K562 (cell line): ENCODE measurements around the gene DAPK1. TPM values are rescaled to one million over a fixed set of nuclear protein-coding genes. Genes with fewer than 3 reads are reported as not detected.
A peak's percentile ranks its signal among the peaks of the same experiment; 100 is the strongest.

ENCODE experiments used
- ATF1 ChIP-seq, 2 experiments: fragments of 450-650 bp in 1 of 2; IDR thresholded peaks; 2 replicates each; pipeline ENCODE4 v1.6.1; 2016; ENCODE audit warnings: missing compliant biosample characterization in 1 of 2, missing genetic modification characterization in 1 of 2
- BACH1 ChIP-seq: fragments of 200-800 bp; sonication (Bioruptor generic); IDR thresholded peaks from 2 replicates; pipeline ENCODE4 v1.6.1; 2016; ENCODE audit warnings: missing genetic modification characterization, missing compliant biosample characterization
- CTBP1 ChIP-seq: fragments of 450-650 bp; IDR thresholded peaks from 2 replicates; pipeline ENCODE4 v1.6.1; 2016; ENCODE audit warnings: borderline replicate concordance
- HCFC1 ChIP-seq: IDR thresholded peaks from 2 replicates; pipeline ENCODE4 v1.6.1; 2012; ENCODE audit warnings: low read depth, low read length, improper control_type of control experiment
- IRF2 ChIP-seq: sonication (generic); formaldehyde crosslinking; IDR thresholded peaks from 2 replicates; pipeline ENCODE4 v1.8.1; 2022; ENCODE audit warnings: mild to moderate bottlenecking, missing genetic modification reagents
- KLF10 ChIP-seq: fragments of 250-450 bp; sonication (Bioruptor Pico); IDR thresholded peaks from 2 replicates; pipeline ENCODE4 v1.6.1; 2021; ENCODE audit warnings: matching md5 sums
- KLF16 ChIP-seq: IDR thresholded peaks from 2 replicates; pipeline ENCODE4 v1.6.1; 2016; ENCODE audit warnings: antibody characterized with exemption
- MTA3 ChIP-seq: fragments of 450-650 bp; formaldehyde crosslinking; IDR thresholded peaks from 2 replicates; pipeline ENCODE4 v1.6.1; 2017; ENCODE audit warnings: mild to moderate bottlenecking, borderline replicate concordance
- NCOA1 ChIP-seq: fragments of 450-650 bp; IDR thresholded peaks from 2 replicates; pipeline ENCODE4 v1.6.1; 2016; ENCODE audit warnings: low read depth
- NR1H2 ChIP-seq: sonication (generic); formaldehyde crosslinking; IDR thresholded peaks from 2 replicates; pipeline ENCODE4 v1.4.0; 2020; ENCODE audit warnings: mild to moderate bottlenecking, missing genetic modification reagents
- POLR2A ChIP-seq: fragments of 450-650 bp; conservative IDR thresholded peaks from 2 replicates; pipeline ENCODE4 v1.6.1; 2016
- RAD21 ChIP-seq, 2 experiments: fragments of 250-450 bp in 1 of 2; fragments of 450-650 bp in 1 of 2; sonication (Bioruptor Pico) in 1 of 2; formaldehyde crosslinking in 1 of 2; IDR thresholded peaks in 1 of 2; conservative IDR thresholded peaks in 1 of 2; 2 replicates each; pipeline versions ENCODE4 v1.4.0 to v1.8.0; 2020 to 2022; ENCODE audit warnings: mild to moderate bottlenecking in 2 of 2, moderate library complexity in 1 of 2
- SMAD1 ChIP-seq: fragments of 150-350 bp; IDR thresholded peaks from 2 replicates; pipeline ENCODE4 v1.6.1; 2014; ENCODE audit warnings: low read length, low read depth; ENCODE audit not compliant: partially characterized antibody
- TCF7L2 ChIP-seq: fragments of 150-350 bp; IDR thresholded peaks from 2 replicates; pipeline ENCODE4 v1.6.1; 2016; ENCODE audit warnings: low read depth, mild to moderate bottlenecking, low read length, moderate library complexity
- ZNF175 ChIP-seq: fragments of 200-800 bp; sonication (Bioruptor generic); IDR thresholded peaks from 2 replicates; pipeline ENCODE4 v1.6.1; 2016; ENCODE audit warnings: low read depth, mild to moderate bottlenecking, missing genetic modification characterization, missing compliant biosample characterization
- ZNF239 ChIP-seq: fragments of 250-450 bp; sonication (Bioruptor Pico); IDR thresholded peaks from 2 replicates; pipeline ENCODE4 v1.4.0; 2020; ENCODE audit warnings: mild to moderate bottlenecking
- ZNF384 ChIP-seq: IDR thresholded peaks from 2 replicates; pipeline ENCODE4 v1.6.1; 2012; ENCODE audit warnings: low read depth, low read length, improper control_type of control experiment
- ZNF766 ChIP-seq: fragments of 200-800 bp; sonication (Bioruptor generic); conservative IDR thresholded peaks from 2 replicates; pipeline ENCODE4 v1.6.1; 2016; ENCODE audit warnings: missing genetic modification characterization, missing compliant biosample characterization
- polyA plus RNA-seq, 8 experiments: library from polyadenylated mRNA; depleted of rRNA in 4 of 8; stranded (reverse) in 5 of 8; unstranded in 3 of 8; fragments of >200 nt; fragmentation: Nextera tagmentation in 2 of 8; fragmentation: Illumina TruSeq in 1 of 8; extraction: Ambion mirVana in 2 of 8; extraction: Trizol in 1 of 8; gene quantifications; 2 replicates each; pipeline versions ENCODE4 v1.2.1 to v1.2.3, GENCODE V29; 2011 to 2014; ENCODE audit warnings: inconsistent platforms in 1 of 8, missing spikeins in 1 of 8
- total RNA-seq, 7 experiments: library from RNA; depleted of rRNA in 6 of 7; stranded (reverse); fragments of >200 nt in 6 of 7; fragmentation: Illumina TruSeq in 2 of 7; extraction: Trizol in 2 of 7; gene quantifications; 2 replicates each; pipeline versions ENCODE4 v1.2.1 to v1.2.3, GENCODE V29; 2011 to 2021; ENCODE audit warnings: low replicate concordance in 1 of 7
- TF ChIP-seq, protein P1 (sequence below): IDR thresholded peaks from 3 replicates; pipeline ENCODE4 v1.6.1; 2011; ENCODE audit warnings: borderline replicate concordance, mild to moderate bottlenecking, moderate library complexity; ENCODE audit not compliant: insufficient read length; ENCODE audit errors: extremely low read depth
- TF ChIP-seq, protein P2 (sequence below): fragments of 450-650 bp; formaldehyde crosslinking; IDR thresholded peaks from 2 replicates; pipeline ENCODE4 v1.4.0; 2020; ENCODE audit warnings: mild to moderate bottlenecking, moderate library complexity
- TF ChIP-seq, protein P3 (sequence below), 3 experiments: IDR thresholded peaks in 2 of 3; conservative IDR thresholded peaks in 1 of 3; 2 replicates each; pipeline ENCODE4 v1.5.1; 2011 to 2012; ENCODE audit warnings: low read length in 3 of 3, mild to moderate bottlenecking in 3 of 3, control low read depth in 2 of 3, improper control_type of control experiment in 1 of 3, inconsistent platforms in 1 of 3, low read depth in 1 of 3, mixed read lengths in 1 of 3, moderate library complexity in 1 of 3; ENCODE audit not compliant: insufficient read depth in 2 of 3
- TF ChIP-seq, protein P4 (sequence below): fragments of 450-650 bp; formaldehyde crosslinking; IDR thresholded peaks from 2 replicates; pipeline ENCODE4 v1.4.0; 2022; ENCODE audit warnings: missing genetic modification characterization
- TF ChIP-seq, protein P5 (sequence below): fragments of 250-450 bp; sonication (Bioruptor Pico); IDR thresholded peaks from 2 replicates; pipeline ENCODE4 v1.8.0; 2021; ENCODE audit warnings: moderate library complexity, mild to moderate bottlenecking, inconsistent platforms

The DAPK1 gene
- total and polyA plus RNA-seq, 9 of the 15 experiments (the other 6 are each of a cell fraction or from before 2014, with no cell fraction given): 1.7 to 26.4 (median 15.8) TPM

DNA sequence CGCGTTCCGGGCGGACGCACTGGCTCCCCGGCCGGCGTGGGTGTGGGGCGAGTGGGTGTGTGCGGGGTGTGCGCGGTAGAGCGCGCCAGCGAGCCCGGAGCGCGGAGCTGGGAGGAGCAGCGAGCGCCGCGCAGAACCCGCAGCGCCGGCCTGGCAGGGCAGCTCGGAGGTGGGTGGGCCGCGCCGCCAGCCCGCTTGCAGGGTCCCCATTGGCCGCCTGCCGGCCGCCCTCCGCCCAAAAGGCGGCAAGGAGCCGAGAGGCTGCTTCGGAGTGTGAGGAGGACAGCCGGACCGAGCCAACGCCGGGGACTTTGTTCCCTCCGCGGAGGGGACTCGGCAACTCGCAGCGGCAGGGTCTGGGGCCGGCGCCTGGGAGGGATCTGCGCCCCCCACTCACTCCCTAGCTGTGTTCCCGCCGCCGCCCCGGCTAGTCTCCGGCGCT is at the start of gene DAPK1 (continued):
- TF ChIP-seq, protein P1, sequence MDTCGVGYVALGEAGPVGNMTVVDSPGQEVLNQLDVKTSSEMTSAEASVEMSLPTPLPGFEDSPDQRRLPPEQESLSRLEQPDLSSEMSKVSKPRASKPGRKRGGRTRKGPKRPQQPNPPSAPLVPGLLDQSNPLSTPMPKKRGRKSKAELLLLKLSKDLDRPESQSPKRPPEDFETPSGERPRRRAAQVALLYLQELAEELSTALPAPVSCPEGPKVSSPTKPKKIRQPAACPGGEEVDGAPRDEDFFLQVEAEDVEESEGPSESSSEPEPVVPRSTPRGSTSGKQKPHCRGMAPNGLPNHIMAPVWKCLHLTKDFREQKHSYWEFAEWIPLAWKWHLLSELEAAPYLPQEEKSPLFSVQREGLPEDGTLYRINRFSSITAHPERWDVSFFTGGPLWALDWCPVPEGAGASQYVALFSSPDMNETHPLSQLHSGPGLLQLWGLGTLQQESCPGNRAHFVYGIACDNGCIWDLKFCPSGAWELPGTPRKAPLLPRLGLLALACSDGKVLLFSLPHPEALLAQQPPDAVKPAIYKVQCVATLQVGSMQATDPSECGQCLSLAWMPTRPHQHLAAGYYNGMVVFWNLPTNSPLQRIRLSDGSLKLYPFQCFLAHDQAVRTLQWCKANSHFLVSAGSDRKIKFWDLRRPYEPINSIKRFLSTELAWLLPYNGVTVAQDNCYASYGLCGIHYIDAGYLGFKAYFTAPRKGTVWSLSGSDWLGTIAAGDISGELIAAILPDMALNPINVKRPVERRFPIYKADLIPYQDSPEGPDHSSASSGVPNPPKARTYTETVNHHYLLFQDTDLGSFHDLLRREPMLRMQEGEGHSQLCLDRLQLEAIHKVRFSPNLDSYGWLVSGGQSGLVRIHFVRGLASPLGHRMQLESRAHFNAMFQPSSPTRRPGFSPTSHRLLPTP: no peak
- TF ChIP-seq NR1H2 (CRISPR knock-in tag): no peak
- TF ChIP-seq ZNF384: no peak
- TF ChIP-seq IRF2 (CRISPR knock-in tag): no peak
- TF ChIP-seq SMAD1: no peak
- peak; percentile 74; the same call in 1 of the 2 replicates for TF ChIP-seq CTBP1
- TF ChIP-seq KLF10 (CRISPR knock-in tag): no peak
- TF ChIP-seq MTA3: peak; percentile 77; the same call in 1 of the 2 replicates
- no peak for TF ChIP-seq BACH1 (tag)
- TF ChIP-seq ATF1 (CRISPR knock-in tag; IDR thresholded peaks at IDR 0.05): no peak
- TF ChIP-seq ATF1 (tag; IDR thresholded peaks at IDR 0.05): no peak
- TF ChIP-seq POLR2A: 0 out of 2 replicates have a peak, but pooled peaks have one; percentile 39
- TF ChIP-seq ZNF175 (CRISPR knock-in tag): no peak
- TF ChIP-seq RAD21 (CRISPR knock-in tag; conservative IDR thresholded peaks at IDR 0.05 in 1 of 2, IDR thresholded peaks at IDR 0.05 in 1 of 2): peak in 1 of 2 experiments; percentile 47; a peak in 3 of 4 replicates
- TF ChIP-seq, protein P2, sequence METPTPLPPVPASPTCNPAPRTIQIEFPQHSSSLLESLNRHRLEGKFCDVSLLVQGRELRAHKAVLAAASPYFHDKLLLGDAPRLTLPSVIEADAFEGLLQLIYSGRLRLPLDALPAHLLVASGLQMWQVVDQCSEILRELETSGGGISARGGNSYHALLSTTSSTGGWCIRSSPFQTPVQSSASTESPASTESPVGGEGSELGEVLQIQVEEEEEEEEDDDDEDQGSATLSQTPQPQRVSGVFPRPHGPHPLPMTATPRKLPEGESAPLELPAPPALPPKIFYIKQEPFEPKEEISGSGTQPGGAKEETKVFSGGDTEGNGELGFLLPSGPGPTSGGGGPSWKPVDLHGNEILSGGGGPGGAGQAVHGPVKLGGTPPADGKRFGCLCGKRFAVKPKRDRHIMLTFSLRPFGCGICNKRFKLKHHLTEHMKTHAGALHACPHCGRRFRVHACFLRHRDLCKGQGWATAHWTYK (CRISPR knock-in tag): no peak
- TF ChIP-seq HCFC1: no peak
- TF ChIP-seq KLF16: no peak
- no peak for TF ChIP-seq TCF7L2
- TF ChIP-seq ZNF766 (CRISPR knock-in tag): no peak
- TF ChIP-seq, protein P3, sequence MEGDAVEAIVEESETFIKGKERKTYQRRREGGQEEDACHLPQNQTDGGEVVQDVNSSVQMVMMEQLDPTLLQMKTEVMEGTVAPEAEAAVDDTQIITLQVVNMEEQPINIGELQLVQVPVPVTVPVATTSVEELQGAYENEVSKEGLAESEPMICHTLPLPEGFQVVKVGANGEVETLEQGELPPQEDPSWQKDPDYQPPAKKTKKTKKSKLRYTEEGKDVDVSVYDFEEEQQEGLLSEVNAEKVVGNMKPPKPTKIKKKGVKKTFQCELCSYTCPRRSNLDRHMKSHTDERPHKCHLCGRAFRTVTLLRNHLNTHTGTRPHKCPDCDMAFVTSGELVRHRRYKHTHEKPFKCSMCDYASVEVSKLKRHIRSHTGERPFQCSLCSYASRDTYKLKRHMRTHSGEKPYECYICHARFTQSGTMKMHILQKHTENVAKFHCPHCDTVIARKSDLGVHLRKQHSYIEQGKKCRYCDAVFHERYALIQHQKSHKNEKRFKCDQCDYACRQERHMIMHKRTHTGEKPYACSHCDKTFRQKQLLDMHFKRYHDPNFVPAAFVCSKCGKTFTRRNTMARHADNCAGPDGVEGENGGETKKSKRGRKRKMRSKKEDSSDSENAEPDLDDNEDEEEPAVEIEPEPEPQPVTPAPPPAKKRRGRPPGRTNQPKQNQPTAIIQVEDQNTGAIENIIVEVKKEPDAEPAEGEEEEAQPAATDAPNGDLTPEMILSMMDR (IDR thresholded peaks at IDR 0.05 in 2 of 3, conservative IDR thresholded peaks at IDR 0.05 in 1 of 3; ENCODE audit: insufficient read depth in 2 of 3, low read depth in 1 of 3, low read length in 3 of 3): peak; percentile 18 to 53 (median 26); a peak in 4 of 6 replicates
- TF ChIP-seq, protein P4, sequence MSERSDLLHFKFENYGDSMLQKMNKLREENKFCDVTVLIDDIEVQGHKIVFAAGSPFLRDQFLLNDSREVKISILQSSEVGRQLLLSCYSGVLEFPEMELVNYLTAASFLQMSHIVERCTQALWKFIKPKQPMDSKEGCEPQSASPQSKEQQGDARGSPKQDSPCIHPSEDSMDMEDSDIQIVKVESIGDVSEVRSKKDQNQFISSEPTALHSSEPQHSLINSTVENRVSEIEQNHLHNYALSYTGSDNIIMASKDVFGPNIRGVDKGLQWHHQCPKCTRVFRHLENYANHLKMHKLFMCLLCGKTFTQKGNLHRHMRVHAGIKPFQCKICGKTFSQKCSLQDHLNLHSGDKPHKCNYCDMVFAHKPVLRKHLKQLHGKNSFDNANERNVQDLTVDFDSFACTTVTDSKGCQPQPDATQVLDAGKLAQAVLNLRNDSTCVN (CRISPR knock-in tag): no peak
- no peak for TF ChIP-seq NCOA1
- TF ChIP-seq, protein P5, sequence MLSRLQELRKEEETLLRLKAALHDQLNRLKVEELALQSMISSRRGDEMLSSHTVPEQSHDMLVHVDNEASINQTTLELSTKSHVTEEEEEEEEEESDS (CRISPR knock-in tag): no peak
- TF ChIP-seq ZNF239 (CRISPR knock-in tag): no peak
